Sigmoid colon (tissue), 7 donors: ENCODE measurements around the gene AAMP. TPM values are rescaled to one million over a fixed set of nuclear protein-coding genes. Genes with fewer than 3 reads are reported as not detected.

ENCODE experiments used
- DNase-seq: peaks from one replicate; pipeline ENCODE4 v3.0.0-alpha.2; 2019
- H3K27ac ChIP-seq, 4 donors: fragments of 200-600 bp; sonication (generic); one replicate each; pipeline ENCODE4 v1.5.1; 2016 to 2019; ENCODE audit warnings: mild to moderate bottlenecking in 1 of 4
- H3K27me3 ChIP-seq, 3 donors: fragments of 200-600 bp; sonication (generic); one replicate each; pipeline ENCODE4 v1.5.1; 2019; ENCODE audit warnings: mild to moderate bottlenecking in 1 of 3
- H3K36me3 ChIP-seq, 4 donors: fragments of 200-600 bp; sonication (generic); one replicate each; pipeline ENCODE4 v1.5.1; 2016 to 2019
- H3K4me1 ChIP-seq, 4 donors: fragments of 200-600 bp; sonication (generic); one replicate each; pipeline ENCODE4 v1.5.1; 2017 to 2019
- H3K4me3 ChIP-seq, 4 donors: fragments of 200-600 bp; sonication (generic); one replicate each; pipeline ENCODE4 v1.5.1; 2017 to 2019; ENCODE audit warnings: mild to moderate bottlenecking in 2 of 4, moderate library complexity in 1 of 4
- H3K9me3 ChIP-seq, 4 donors: fragments of 200-600 bp in 3 of 4; sonication (generic) in 3 of 4; one replicate each; pipeline versions ENCODE4 v1.5.1 to v1.6.1; 2013 to 2019
- EP300 ChIP-seq, 4 donors: sonication (generic); formaldehyde crosslinking; IDR thresholded peaks; one replicate each; pipeline ENCODE4 v1.6.1; 2017; ENCODE audit warnings: antibody characterized with exemption in 4 of 4
- POLR2A ChIP-seq, 2 donors: fragments of 450-650 bp; IDR thresholded peaks; one replicate each; pipeline ENCODE4 v1.6.1; 2016; ENCODE audit warnings: antibody characterized with exemption in 2 of 2, mild to moderate bottlenecking in 2 of 2, moderate library complexity in 2 of 2
- POLR2AphosphoS5 ChIP-seq, 4 donors: sonication (generic); formaldehyde crosslinking; IDR thresholded peaks; one replicate each; pipeline ENCODE4 v1.6.1; 2017; ENCODE audit warnings: antibody characterized with exemption in 4 of 4
- WGBS, 2 donors: extraction: QIAGEN DNeasy Blood & Tissue Kit; methylation state at CpG; one replicate each; pipeline ENCODE4 v1.1.7; 2013; 5-methylcytosine and 5-hydroxymethylcytosine counted together
- intact Hi-C: fragments of 100-400 bp; cut with DNase I; formaldehyde crosslinking; loops from one replicate; pipeline ENCODE4 v1.15.1; 2023
- polyA plus RNA-seq, 3 donors: library from polyadenylated mRNA; stranded (reverse); fragments of 200-250 nt; gene quantifications; one replicate each; pipeline ENCODE4 v1.2.3, GENCODE V29; 2013
- total RNA-seq, 4 donors: library from RNA; depleted of rRNA; stranded (reverse); fragments of >200 nt; gene quantifications; one replicate each; pipeline ENCODE4 v1.1.0, GENCODE V29; 2016
- TF ChIP-seq, protein P1 (sequence below), 4 experiments: fragments of 450-650 bp in 3 of 4; fragments of 200-600 bp in 1 of 4; IDR thresholded peaks; one replicate each; pipeline ENCODE4 v1.5.1; 2016 to 2019; ENCODE audit warnings: antibody characterized with exemption in 4 of 4, mild to moderate bottlenecking in 3 of 4, moderate library complexity in 2 of 4
- donor health status: healthy with polysubstance abuse.
- donor health status: Bipolar disorder and iron deficiency.
- donor health status: healthy.

AAMP gene
- total and polyA plus RNA-seq, 7 donors = 85.7 to 141 (median 103) TPM

DNA sequence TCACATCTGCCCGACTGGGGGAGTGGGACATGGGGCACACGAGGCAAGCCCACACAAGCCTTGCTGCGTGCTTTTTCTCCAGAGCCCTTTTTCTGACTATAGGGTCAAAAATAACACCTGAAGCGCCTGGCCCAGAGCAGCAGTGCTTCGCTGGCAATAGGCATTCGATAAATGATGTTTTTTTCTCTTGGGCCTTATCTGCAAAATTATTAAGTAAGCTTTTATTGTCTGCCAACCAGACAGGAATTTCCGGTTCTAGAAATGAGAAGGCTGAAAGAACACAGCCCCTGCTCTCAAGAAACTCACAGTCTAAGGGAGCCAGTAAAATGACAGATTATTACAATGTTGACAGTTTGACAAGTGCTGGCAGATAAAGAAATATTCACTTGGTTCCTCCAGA lies 25.1 kb upstream of the AAMP start:
- peaks cover 0 to 29% (median 24%) of the 10 kb centered on the region in 4 donors for H3K4me1 ChIP-seq
- TF ChIP-seq EP300 (IDR thresholded peaks at IDR 0.05) (no peak), POLR2AphosphoS5 (IDR thresholded peaks at IDR 0.05) (no peak), POLR2A (IDR thresholded peaks at IDR 0.05) (no peak)
- TF ChIP-seq, protein P1, sequence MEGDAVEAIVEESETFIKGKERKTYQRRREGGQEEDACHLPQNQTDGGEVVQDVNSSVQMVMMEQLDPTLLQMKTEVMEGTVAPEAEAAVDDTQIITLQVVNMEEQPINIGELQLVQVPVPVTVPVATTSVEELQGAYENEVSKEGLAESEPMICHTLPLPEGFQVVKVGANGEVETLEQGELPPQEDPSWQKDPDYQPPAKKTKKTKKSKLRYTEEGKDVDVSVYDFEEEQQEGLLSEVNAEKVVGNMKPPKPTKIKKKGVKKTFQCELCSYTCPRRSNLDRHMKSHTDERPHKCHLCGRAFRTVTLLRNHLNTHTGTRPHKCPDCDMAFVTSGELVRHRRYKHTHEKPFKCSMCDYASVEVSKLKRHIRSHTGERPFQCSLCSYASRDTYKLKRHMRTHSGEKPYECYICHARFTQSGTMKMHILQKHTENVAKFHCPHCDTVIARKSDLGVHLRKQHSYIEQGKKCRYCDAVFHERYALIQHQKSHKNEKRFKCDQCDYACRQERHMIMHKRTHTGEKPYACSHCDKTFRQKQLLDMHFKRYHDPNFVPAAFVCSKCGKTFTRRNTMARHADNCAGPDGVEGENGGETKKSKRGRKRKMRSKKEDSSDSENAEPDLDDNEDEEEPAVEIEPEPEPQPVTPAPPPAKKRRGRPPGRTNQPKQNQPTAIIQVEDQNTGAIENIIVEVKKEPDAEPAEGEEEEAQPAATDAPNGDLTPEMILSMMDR (IDR thresholded peaks at IDR 0.05) = no peak
- no peaks in the 10 kb centered on the region for H3K9me3 ChIP-seq
- intact Hi-C loops = loop anchor here (10.0 kb wide), 1 partner anchor 350 kb away; no protein-coding TSS in a partner anchor
- no peak for DNase-seq
- WGBS, 2 donors = 22 to 74% methylated on average over 7 of the region's 7 CpGs
- no peaks in the 10 kb centered on the region for H3K27me3 ChIP-seq
- H3K27ac ChIP-seq = no peak overlapping the region
- H3K4me3 ChIP-seq = no peak overlapping the region
- H3K36me3 ChIP-seq = no peaks in the 10 kb centered on the region

DNA sequence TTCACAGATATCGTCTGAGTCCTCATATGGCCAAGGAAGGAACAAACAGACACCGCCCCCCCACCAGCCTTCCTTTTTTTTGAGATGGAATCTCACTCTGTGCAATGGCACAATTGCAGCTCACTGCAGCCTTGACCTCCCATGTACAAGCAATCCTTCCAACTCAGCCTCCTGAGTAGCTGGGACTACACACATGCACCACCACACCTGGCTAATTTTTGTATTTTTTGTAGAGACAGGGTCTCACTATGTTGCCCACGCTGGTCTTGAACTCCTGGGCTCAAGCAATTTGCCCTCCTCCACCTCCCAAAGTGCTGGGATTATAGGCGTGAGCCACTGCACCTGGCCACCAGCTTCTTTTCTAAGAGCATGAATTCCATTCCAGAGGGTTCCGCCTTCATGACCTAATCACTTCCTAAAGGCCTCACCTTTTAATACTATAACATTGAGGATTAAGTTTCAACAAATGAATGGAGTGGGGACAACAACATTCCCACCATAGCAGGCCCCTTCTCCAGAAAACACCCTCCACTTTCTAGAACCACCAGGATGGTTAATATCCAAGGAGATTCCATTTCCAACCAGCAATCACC lies 24.6 kb upstream of the AAMP start:
- H3K4me1 ChIP-seq = peaks cover 0 to 34% (median 29%) of the 10 kb centered on the region in 4 donors
- no peak for TF ChIP-seq POLR2A (IDR thresholded peaks at IDR 0.05)
- TF ChIP-seq, protein P1 (IDR thresholded peaks at IDR 0.05) = no peak
- no peak for TF ChIP-seq POLR2AphosphoS5 (IDR thresholded peaks at IDR 0.05)
- TF ChIP-seq EP300 (IDR thresholded peaks at IDR 0.05) = no peak
- intact Hi-C loops = loop anchor here (5.0 to 10.0 kb wide), 4 partner anchors 73 to 350 kb away; partner anchors contain the start of genes CNOT9 and USP37
- no peaks in the 10 kb centered on the region for H3K9me3 ChIP-seq
- H3K4me3 ChIP-seq = no peak overlapping the region
- no peak overlapping the region for H3K27ac ChIP-seq
- no peaks in the 10 kb centered on the region for H3K27me3 ChIP-seq
- DNase-seq = no peak
- WGBS, 2 donors = 53 to 79% methylated on average over 5 of the region's 5 CpGs
- H3K36me3 ChIP-seq = no peaks in the 10 kb centered on the region

DNA sequence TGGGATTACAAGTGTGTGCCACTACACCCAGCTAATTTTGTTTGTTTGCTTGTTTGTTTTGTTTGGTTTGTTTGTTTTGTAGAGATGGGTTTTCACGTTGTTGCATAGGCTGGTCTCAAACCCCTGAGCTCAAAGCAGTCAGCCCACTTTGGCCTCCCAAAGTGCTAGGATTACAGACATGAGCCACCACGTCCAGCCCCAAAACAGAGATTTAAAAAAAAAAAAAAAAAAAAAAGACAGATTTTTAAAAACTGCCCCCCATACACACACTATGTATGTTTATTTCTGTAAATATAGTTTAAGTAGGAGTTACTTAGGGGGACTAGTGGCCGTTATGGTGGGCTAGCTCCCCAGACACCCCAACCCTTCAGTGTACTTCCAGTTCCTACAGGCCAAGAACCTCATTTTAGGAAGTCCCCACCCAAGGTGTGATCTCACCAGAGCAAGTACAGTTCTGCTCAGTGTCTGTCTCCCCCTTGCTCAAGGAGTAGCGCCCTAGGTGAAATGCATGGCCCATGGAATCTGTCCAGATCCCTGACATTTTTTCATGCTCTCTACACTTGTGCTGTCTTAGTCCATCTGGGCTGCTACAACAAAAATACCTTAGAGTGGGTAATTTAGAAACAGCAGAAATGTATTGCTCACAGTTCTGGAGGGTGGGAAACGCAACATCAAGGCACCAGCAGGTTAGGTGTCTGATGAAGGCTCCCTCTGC lies 23.9 kb upstream of the AAMP start:
- TF ChIP-seq EP300 (IDR thresholded peaks at IDR 0.05) (no peak), POLR2A (IDR thresholded peaks at IDR 0.05) (no peak), POLR2AphosphoS5 (IDR thresholded peaks at IDR 0.05) (no peak)
- TF ChIP-seq, protein P1 (IDR thresholded peaks at IDR 0.05) = no peak
- no peak for DNase-seq
- H3K27me3 ChIP-seq = no peaks in the 10 kb centered on the region
- intact Hi-C loops = loop anchor here (2.0 to 10.0 kb wide), 5 partner anchors 73 to 351 kb away; partner anchors contain the start of genes CNOT9 and USP37
- H3K27ac ChIP-seq = peak overlapping the region in 1 of 4 donors; percentile 91
- H3K4me1 ChIP-seq = peaks cover 0 to 41% (median 36%) of the 10 kb centered on the region in 4 donors
- 50 to 67% methylated on average over 5 of the region's 5 CpGs for WGBS, 2 donors
- no peaks in the 10 kb centered on the region for H3K9me3 ChIP-seq
- no peak overlapping the region for H3K4me3 ChIP-seq
- no peaks in the 10 kb centered on the region for H3K36me3 ChIP-seq

GRCh38 chr2:218292048-218293014 lies 22.4 kb upstream of the AAMP start, which contains the start of gene TMBIM1:
TSS of gene TMBIM1 (minus strand) at chr2:218292503. CDS start at chr2:218282141, 10,362 bp downstream.
- TF ChIP-seq, protein P1 (IDR thresholded peaks at IDR 0.05) = peak in 2 of 4 experiments; percentile 30 to 93
- TF ChIP-seq POLR2AphosphoS5 (IDR thresholded peaks at IDR 0.05) (peak; percentile 86 to 92 (median 89)), EP300 (IDR thresholded peaks at IDR 0.05) (no peak), POLR2A (IDR thresholded peaks at IDR 0.05) (peak; percentile 66 to 82)
- peak; percentile 91 for DNase-seq
- peak within 1 kb of the TSS; percentile 91 to 99 (median 96) for H3K27ac ChIP-seq
- H3K4me3 ChIP-seq = peak within 1 kb of the TSS; percentile 67 to 97 (median 86)
- 8 to 11% methylated on average over 63 of the region's 63 CpGs for WGBS, 2 donors
- intact Hi-C loops = loop anchor here (2.0 to 10.0 kb wide), 5 partner anchors 75 to 352 kb away; partner anchors contain the start of genes CNOT9 and USP37
- no peaks in the 10 kb centered on the region for H3K27me3 ChIP-seq
- no peaks in the 10 kb centered on the region for H3K36me3 ChIP-seq
- H3K4me1 ChIP-seq = peaks cover 0 to 50% (median 47%) of the 10 kb centered on the region in 4 donors
- H3K9me3 ChIP-seq = no peaks in the 10 kb centered on the region
